Activated T-cell treated with anti-CD3 and anti-CD28 coated beads, Interleukin-2, amount 50 U/mL, for 72 hours (primary cell): ENCODE measurements around the gene TPPP2. TPM values are rescaled to one million over a fixed set of nuclear protein-coding genes. Genes with fewer than 3 reads are reported as not detected.

Experiments
- ATAC-seq, 2 donors: fragments of 150-1000 bp; cut with Tn5 transposase; replicated peaks in 1 of 2; 2 replicates each; pipeline ENCODE4 v1.10.0; 2021; ENCODE audit warnings: moderate library complexity in 2 of 2, mild to moderate bottlenecking in 1 of 2
- DNase-seq, 2 donors: peaks; one replicate each; pipeline ENCODE4 v3.0.0; 2021 to 2022; ENCODE audit warnings: mixed read lengths in 1 of 2
- H3K27ac Mint-ChIP-seq: one replicate; pipeline ENCODE4 v1.8.0; 2022; ENCODE audit warnings: mild to moderate bottlenecking, moderate library complexity, mixed read lengths
- H3K27me3 Mint-ChIP-seq: one replicate; pipeline ENCODE4 v1.8.0; 2022; ENCODE audit warnings: low read depth, mixed read lengths
- H3K36me3 Mint-ChIP-seq, 2 donors: one replicate each; pipeline ENCODE4 v1.8.0; 2022; ENCODE audit warnings: mixed read lengths in 2 of 2, mild to moderate bottlenecking in 1 of 2; ENCODE audit not compliant: insufficient read depth in 2 of 2
- H3K4me1 Mint-ChIP-seq: one replicate; pipeline ENCODE4 v1.8.0; 2022; ENCODE audit warnings: low read depth, mixed read lengths
- H3K4me3 Mint-ChIP-seq, 2 donors: one replicate each; pipeline ENCODE4 v1.8.0; 2022; ENCODE audit warnings: mild to moderate bottlenecking in 2 of 2, mixed read lengths in 2 of 2, moderate library complexity in 2 of 2
- H3K9me3 Mint-ChIP-seq, 2 donors: one replicate each; pipeline ENCODE4 v1.8.0; 2022; ENCODE audit warnings: mixed read lengths in 2 of 2
- total RNA-seq, 2 donors: library from RNA; stranded (reverse); gene quantifications; one replicate each; pipeline ENCODE4 v1.2.3, GENCODE V29; 2022

The TPPP2 gene
- total RNA-seq, 2 donors from 2014 or later, result not detected

DNA sequence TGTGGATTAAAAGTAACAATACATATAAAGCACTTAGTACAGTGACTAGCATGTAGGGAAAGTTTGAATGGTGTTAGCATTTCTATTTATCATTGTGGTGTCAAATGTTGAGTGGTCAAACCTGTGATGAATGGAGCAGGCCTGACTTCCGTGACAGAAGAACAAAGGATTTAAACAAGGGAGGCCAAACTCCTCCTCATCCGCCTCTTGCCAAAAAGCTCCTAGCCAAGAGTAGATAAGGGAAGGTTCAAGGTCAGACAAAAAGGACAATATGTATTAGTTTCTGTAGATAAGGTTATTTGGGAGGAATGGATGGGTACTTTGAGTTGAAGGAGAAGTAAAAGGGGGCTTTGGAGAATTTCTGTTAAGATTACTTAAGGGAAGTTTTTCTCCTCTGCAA, 18.6 kb downstream of the TPPP2 start:
- H3K36me3 Mint-ChIP-seq, result no peaks in the 10 kb centered on the region
- ATAC-seq (no peak), DNase-seq (no peak)
- H3K27ac Mint-ChIP-seq, result no peak overlapping the region
- no peaks in the 10 kb centered on the region for H3K9me3 Mint-ChIP-seq
- peaks cover 10% of the 10 kb centered on the region for H3K27me3 Mint-ChIP-seq
- no peaks in the 10 kb centered on the region for H3K4me1 Mint-ChIP-seq
- H3K4me3 Mint-ChIP-seq, result no peak overlapping the region

- DNase-seq (no peak), ATAC-seq (peak in 1 of 2 donors; percentile 52)
- no peaks in the 10 kb centered on the region for H3K36me3 Mint-ChIP-seq
- H3K27ac Mint-ChIP-seq, result no peak overlapping the region
- H3K9me3 Mint-ChIP-seq, result no peaks in the 10 kb centered on the region
- H3K4me1 Mint-ChIP-seq, result peaks cover 5% of the 10 kb centered on the region
- H3K4me3 Mint-ChIP-seq, result no peak overlapping the region
- H3K27me3 Mint-ChIP-seq, result peaks cover 10% of the 10 kb centered on the region
Measured at GRCh38 chr14:21049271-21049673, 19.3 kb downstream of the TPPP2 start.

DNA sequence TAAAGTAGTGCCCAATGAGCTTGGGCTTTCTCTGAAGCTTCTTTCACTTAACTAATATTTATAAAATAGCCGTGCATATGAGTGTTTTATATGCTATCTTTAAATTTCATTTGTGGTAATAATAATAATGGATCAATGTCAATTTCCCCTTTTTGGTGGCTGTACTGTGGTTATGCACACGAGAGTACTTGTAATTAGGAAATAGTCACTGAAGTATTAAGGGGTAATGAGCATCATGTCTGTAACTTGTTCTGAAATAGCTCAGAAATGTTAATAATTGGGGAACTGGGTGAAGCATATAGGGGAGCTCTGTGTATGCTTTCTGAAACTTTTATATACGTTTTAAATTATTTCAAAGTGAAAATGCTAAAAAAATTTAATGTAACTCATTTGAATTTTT, 20.6 kb downstream of the TPPP2 start:
- DNase-seq (no peak), ATAC-seq (no peak)
- H3K27ac Mint-ChIP-seq, result no peak overlapping the region
- H3K4me1 Mint-ChIP-seq, result peaks cover 7% of the 10 kb centered on the region
- H3K36me3 Mint-ChIP-seq, result no peaks in the 10 kb centered on the region
- H3K9me3 Mint-ChIP-seq, result no peaks in the 10 kb centered on the region
- H3K27me3 Mint-ChIP-seq, result peaks cover 1% of the 10 kb centered on the region
- H3K4me3 Mint-ChIP-seq, result no peak overlapping the region

GRCh38 chr14:21053184-21054122, 23.4 kb downstream of the TPPP2 start:
- Mint-ChIP-seq H3K9me3 (no peaks in the 10 kb centered on the region), H3K27me3 (no peaks in the 10 kb centered on the region), H3K27ac (no peak overlapping the region), H3K4me1 (peaks cover 7% of the 10 kb centered on the region), H3K4me3 (no peak overlapping the region), H3K36me3 (no peaks in the 10 kb centered on the region)
- DNase-seq, result no peak
- no peak for ATAC-seq

DNA sequence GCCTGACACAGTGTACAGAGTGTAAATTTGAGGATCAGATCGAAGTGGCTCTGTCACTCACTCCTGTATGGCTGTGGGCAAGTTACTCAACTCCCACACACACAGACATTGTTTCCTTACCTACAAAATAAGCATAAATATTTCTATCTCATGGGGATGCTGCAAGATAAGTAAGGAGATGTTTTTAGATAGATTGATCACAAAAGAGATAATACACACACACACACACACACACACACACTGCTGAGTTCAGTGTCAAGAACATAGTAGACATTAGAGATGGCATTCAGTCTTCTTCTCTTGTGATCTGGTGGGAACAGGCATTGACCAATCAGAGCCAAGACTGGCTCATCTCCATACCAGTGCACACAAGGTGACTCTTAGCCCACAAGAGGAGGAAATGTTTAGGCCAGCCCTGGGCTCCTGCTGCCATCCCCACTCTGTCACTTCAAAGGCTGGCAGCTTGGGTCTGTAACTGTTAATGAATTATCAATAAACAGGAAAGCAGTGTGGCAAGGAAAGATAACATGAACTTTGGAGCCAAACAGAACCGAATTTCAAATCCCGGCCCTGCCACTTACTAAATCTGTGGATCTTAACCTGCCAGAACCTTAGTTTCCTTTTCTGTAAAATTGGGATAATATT, 24.2 kb downstream of the TPPP2 start:
- no peaks in the 10 kb centered on the region for H3K9me3 Mint-ChIP-seq
- H3K27me3 Mint-ChIP-seq, result no peaks in the 10 kb centered on the region
- H3K4me1 Mint-ChIP-seq, result peaks cover 7% of the 10 kb centered on the region
- no peak overlapping the region for H3K4me3 Mint-ChIP-seq
- DNase-seq, result no peak
- no peak overlapping the region for H3K27ac Mint-ChIP-seq
- H3K36me3 Mint-ChIP-seq, result no peaks in the 10 kb centered on the region
- peak; percentile 64 to 81 for ATAC-seq

DNA sequence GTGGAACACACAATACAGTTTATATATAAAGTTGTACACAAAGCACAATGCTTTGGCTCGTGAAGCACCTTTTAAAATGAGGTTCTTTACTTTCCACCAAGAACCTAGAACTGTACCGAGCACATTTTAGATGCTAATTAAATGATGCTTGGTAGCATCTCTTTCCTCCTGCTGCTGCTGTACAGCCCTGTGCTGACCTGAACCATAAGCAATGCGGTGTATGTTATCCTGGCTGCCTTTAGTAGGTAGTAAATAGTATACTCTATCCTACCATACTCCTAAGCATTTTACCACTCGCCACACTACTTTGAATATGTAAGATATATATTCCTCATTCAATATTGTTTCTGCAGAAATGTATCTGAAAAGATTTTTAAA, 24.7 kb downstream of the TPPP2 start:
- Mint-ChIP-seq H3K4me3 (no peak overlapping the region), H3K4me1 (peaks cover 7% of the 10 kb centered on the region), H3K27ac (no peak overlapping the region), H3K9me3 (no peaks in the 10 kb centered on the region), H3K27me3 (no peaks in the 10 kb centered on the region), H3K36me3 (no peaks in the 10 kb centered on the region)
- DNase-seq, result no peak
- no peak for ATAC-seq

GRCh38 chr14:21055432-21056117, 25.6 kb downstream of the TPPP2 start:
- H3K9me3 Mint-ChIP-seq, result no peaks in the 10 kb centered on the region
- peaks cover 8% of the 10 kb centered on the region for H3K27me3 Mint-ChIP-seq
- no peaks in the 10 kb centered on the region for H3K36me3 Mint-ChIP-seq
- H3K4me3 Mint-ChIP-seq, result no peak overlapping the region
- DNase-seq (no peak), ATAC-seq (no peak)
- H3K27ac Mint-ChIP-seq, result no peak overlapping the region
- peaks cover 7% of the 10 kb centered on the region for H3K4me1 Mint-ChIP-seq

- Mint-ChIP-seq H3K27me3 (peaks cover 17% of the 10 kb centered on the region), H3K4me1 (peaks cover 7% of the 10 kb centered on the region), H3K4me3 (no peak overlapping the region), H3K36me3 (no peaks in the 10 kb centered on the region), H3K9me3 (no peaks in the 10 kb centered on the region), H3K27ac (no peak overlapping the region)
- DNase-seq (no peak), ATAC-seq (no peak)
Measured at GRCh38 chr14:21056520-21057163, 26.6 kb downstream of the TPPP2 start.

DNA sequence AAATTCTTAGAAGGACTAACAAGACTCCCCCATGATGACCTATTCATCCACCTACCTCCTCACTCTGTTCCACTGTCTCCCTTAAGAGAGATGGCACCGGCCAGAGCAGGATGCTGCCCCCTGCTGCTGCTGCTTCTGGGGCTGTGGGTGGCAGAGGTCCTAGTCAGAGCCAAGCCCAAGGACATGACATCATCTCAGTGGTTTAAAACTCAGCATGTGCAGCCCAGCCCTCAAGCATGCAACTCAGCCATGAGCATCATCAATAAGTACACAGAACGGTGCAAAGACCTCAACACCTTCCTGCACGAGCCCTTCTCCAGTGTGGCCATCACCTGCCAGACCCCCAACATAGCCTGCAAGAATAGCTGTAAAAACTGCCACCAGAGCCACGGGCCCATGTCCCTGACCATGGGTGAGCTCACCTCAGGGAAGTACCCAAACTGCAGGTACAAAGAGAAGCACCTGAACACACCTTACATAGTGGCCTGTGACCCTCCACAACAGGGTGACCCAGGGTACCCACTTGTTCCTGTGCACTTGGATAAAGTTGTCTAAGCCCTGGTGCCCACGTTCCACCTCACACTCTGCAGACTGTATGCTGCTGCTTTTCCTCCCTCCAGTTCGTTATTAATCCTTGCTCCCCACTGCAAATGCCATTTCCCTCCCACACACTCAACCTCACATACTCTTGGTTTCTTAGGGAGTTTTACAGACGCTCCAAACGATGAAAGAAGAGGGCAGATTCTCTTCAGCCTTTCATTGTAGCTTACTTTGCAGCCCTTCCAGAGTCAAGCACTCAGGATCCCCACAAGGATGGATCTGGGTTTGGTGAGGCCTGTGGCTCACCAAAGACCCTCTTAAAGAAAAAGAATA, 28.0 kb downstream of the TPPP2 start, which contains the start of gene RNASE8:
RNASE8 (plus strand) TSS at position 20 of the 873 bp plus-strand sequence; CDS start at position 91, 71 bp downstream.
- peak; percentile 66 to 67 for ATAC-seq
- Mint-ChIP-seq H3K36me3 (no peaks in the 10 kb centered on the region), H3K4me1 (peaks cover 7% of the 10 kb centered on the region), H3K27ac (no peak within 1 kb of the TSS), H3K27me3 (peaks cover 24% of the 10 kb centered on the region), H3K9me3 (no peaks in the 10 kb centered on the region), H3K4me3 (no peak within 1 kb of the TSS)
- DNase-seq, result peak; percentile 16

- DNase-seq, result no peak
- no peak for ATAC-seq
- H3K27ac Mint-ChIP-seq, result no peak overlapping the region
- no peaks in the 10 kb centered on the region for H3K36me3 Mint-ChIP-seq
- H3K9me3 Mint-ChIP-seq, result no peaks in the 10 kb centered on the region
- H3K27me3 Mint-ChIP-seq, result peaks cover 30% of the 10 kb centered on the region
- H3K4me1 Mint-ChIP-seq, result peaks cover 6% of the 10 kb centered on the region
- no peak overlapping the region for H3K4me3 Mint-ChIP-seq
Measured at GRCh38 chr14:21058903-21059302, 28.9 kb downstream of the TPPP2 start.

DNA sequence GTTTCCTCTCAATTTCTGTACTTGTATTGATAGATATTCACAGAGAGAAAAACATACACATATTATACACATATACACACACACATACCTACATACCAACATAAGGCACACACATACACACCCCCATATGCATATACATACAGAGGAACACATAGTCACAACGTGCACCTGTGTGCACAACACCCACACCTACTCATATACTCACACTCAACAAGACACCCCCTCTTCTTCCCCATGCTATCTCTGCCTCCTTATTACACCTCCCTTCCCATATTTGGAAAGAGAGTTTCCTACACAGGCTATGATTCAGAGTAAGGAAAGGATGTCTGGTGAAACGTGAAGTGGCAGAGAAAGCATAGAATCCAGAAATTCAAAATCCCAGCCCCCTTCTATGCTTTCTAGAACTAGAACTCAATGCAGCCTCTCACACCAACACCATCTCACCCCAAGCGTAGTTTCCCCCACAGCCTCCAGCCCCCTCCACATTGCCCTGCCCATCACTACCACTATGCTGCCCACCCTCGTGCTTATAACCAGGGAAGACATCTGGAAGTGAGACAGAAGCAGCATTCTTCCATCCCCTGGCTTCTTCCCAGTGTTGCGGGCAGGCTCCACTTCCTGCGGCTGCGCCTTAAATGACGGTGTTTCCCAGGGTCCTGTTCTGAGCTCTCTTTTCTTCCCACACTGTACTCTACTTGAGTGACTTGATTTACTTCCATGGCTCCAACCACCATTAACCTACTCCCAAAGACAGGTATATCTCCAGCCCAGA, 30.0 kb downstream of the TPPP2 start:
- H3K4me1 Mint-ChIP-seq, result no peaks in the 10 kb centered on the region
- H3K9me3 Mint-ChIP-seq, result no peaks in the 10 kb centered on the region
- peaks cover 34% of the 10 kb centered on the region for H3K27me3 Mint-ChIP-seq
- H3K36me3 Mint-ChIP-seq, result no peaks in the 10 kb centered on the region
- no peak overlapping the region for H3K27ac Mint-ChIP-seq
- no peak overlapping the region for H3K4me3 Mint-ChIP-seq
- ATAC-seq, result no peak
- DNase-seq, result no peak
